Colonic mucosa (tissue), 4 donors: Measurements from ENCODE around the gene FEM1A. TPM values are rescaled to one million over a fixed set of nuclear protein-coding genes. Genes with fewer than 3 reads are reported as not detected.

Source experiments
- DNase-seq: peaks from one replicate; pipeline ENCODE4 v3.0.0-alpha.2; 2020
- H3K27ac ChIP-seq: fragments of 200-600 bp; one replicate; pipeline ENCODE4 v1.8.0; 2021
- H3K27me3 ChIP-seq: fragments of 200-600 bp; one replicate; pipeline ENCODE4 v1.8.0; 2021
- H3K36me3 ChIP-seq: fragments of 200-600 bp; one replicate; pipeline ENCODE4 v1.8.0; 2021
- H3K4me1 ChIP-seq: fragments of 200-600 bp; one replicate; pipeline ENCODE4 v1.8.0; 2021; ENCODE audit warnings: mild to moderate bottlenecking
- H3K4me3 ChIP-seq: fragments of 200-600 bp; one replicate; pipeline ENCODE4 v1.8.0; 2021
- H3K9ac ChIP-seq, 2 donors: one replicate each; pipeline ENCODE4 v1.7.0; 2013; ENCODE audit warnings: control low read depth in 2 of 2, low read depth in 2 of 2, low read length in 2 of 2
- H3K9me3 ChIP-seq: fragments of 200-600 bp; one replicate; pipeline ENCODE4 v1.8.0; 2021
- CTCF ChIP-seq: fragments of 200-600 bp; IDR thresholded peaks from one replicate; pipeline ENCODE4 v1.8.0; 2022; ENCODE audit warnings: antibody characterized with exemption, mild to moderate bottlenecking
- intact Hi-C: fragments of 100-400 bp; cut with DNase I; formaldehyde crosslinking; loops from one replicate; pipeline ENCODE4 v1.14.1; 2022
- total RNA-seq, 2 donors: library from RNA; stranded (reverse); fragmentation: NEBNext Ultra II Directional in 1 of 2; extraction: Animal tissue kit (Norgen Biotek cat#: 25700) in 1 of 2; gene quantifications; one replicate each; pipeline ENCODE4 v1.2.1, GENCODE V29; 2021
- donor health status: healthy.
- donor health status: DM: no; HTN: no; CAD: no.
- donor health status: DM: no; HTN: no; CAD: no.

The FEM1A gene
- total RNA-seq, 2 donors from 2014 or later: 10.4 to 13.3 TPM

- no peak overlapping the region for H3K9ac ChIP-seq
Observed at GRCh38 chr19:4748185-4748584, 43.3 kb upstream of the FEM1A start.

GRCh38 chr19:4748589-4748988, 42.9 kb upstream of the FEM1A start:
- no peak overlapping the region for H3K4me3 ChIP-seq
- no peak for DNase-seq
- H3K9ac ChIP-seq: no peak overlapping the region
- no peaks in the 10 kb centered on the region for H3K4me1 ChIP-seq
- H3K27ac ChIP-seq: no peak overlapping the region
- intact Hi-C loops: no loop called here
- H3K27me3 ChIP-seq: no peaks in the 10 kb centered on the region
- TF ChIP-seq CTCF: no peak
- no peaks in the 10 kb centered on the region for H3K9me3 ChIP-seq
- no peaks in the 10 kb centered on the region for H3K36me3 ChIP-seq

More at GRCh38 chr19:4748185-4748584, 43.3 kb upstream of the FEM1A start:
- no peaks in the 10 kb centered on the region for H3K36me3 ChIP-seq
- no peak overlapping the region for H3K27ac ChIP-seq
- no peak overlapping the region for H3K4me3 ChIP-seq
- H3K4me1 ChIP-seq: no peaks in the 10 kb centered on the region
- H3K27me3 ChIP-seq: no peaks in the 10 kb centered on the region
- DNase-seq: no peak
- no peaks in the 10 kb centered on the region for H3K9me3 ChIP-seq
- TF ChIP-seq CTCF: no peak
- intact Hi-C loops: no loop called here

- Histone ChIP-seq H3K9ac (no peak overlapping the region), H3K36me3 (no peaks in the 10 kb centered on the region), H3K27ac (no peak overlapping the region), H3K9me3 (no peaks in the 10 kb centered on the region), H3K4me3 (no peak overlapping the region), H3K4me1 (no peaks in the 10 kb centered on the region), H3K27me3 (no peaks in the 10 kb centered on the region)
- no peak for TF ChIP-seq CTCF
- intact Hi-C loops: no loop called here
- DNase-seq: no peak
Observed at GRCh38 chr19:4749870-4750590, 41.5 kb upstream of the FEM1A start.

GRCh38 chr19:4754248-4754647, 37.3 kb upstream of the FEM1A start:
- Histone ChIP-seq H3K36me3 (no peaks in the 10 kb centered on the region), H3K9ac (no peak overlapping the region), H3K4me1 (no peaks in the 10 kb centered on the region), H3K27ac (no peak overlapping the region), H3K9me3 (no peaks in the 10 kb centered on the region), H3K4me3 (no peak overlapping the region), H3K27me3 (no peaks in the 10 kb centered on the region)
- no peak for TF ChIP-seq CTCF
- intact Hi-C loops: no loop called here
- no peak for DNase-seq

- Histone ChIP-seq H3K9ac (no peak overlapping the region), H3K27me3 (no peaks in the 10 kb centered on the region), H3K4me3 (no peak overlapping the region), H3K36me3 (no peaks in the 10 kb centered on the region), H3K4me1 (peaks cover 5% of the 10 kb centered on the region), H3K27ac (no peak overlapping the region), H3K9me3 (no peaks in the 10 kb centered on the region)
- DNase-seq: no peak
- intact Hi-C loops: no loop called here
- TF ChIP-seq CTCF: no peak
Observed at GRCh38 chr19:4755459-4755858, 36.1 kb upstream of the FEM1A start.
